H9 (cell line): ENCODE data around the gene ACTN4. TPM values are rescaled to one million over a fixed set of nuclear protein-coding genes. Genes with fewer than 3 reads are reported as not detected.

Experiments used
- DNase-seq: peaks from one replicate; pipeline ENCODE4 v3.0.0-alpha.2; 2017
- H2AFZ ChIP-seq: one replicate; pipeline ENCODE4 v1.6.1; 2013; ENCODE audit warnings: mild to moderate bottlenecking, low read length, control low read depth, moderate library complexity
- H2AK5ac ChIP-seq: 2 replicates; pipeline ENCODE4 v1.6.1; 2013; ENCODE audit warnings: low read length, control low read depth, mixed read lengths; ENCODE audit not compliant: insufficient read length
- H2BK120ac ChIP-seq: one replicate; pipeline ENCODE4 v1.6.1; 2013; ENCODE audit warnings: low read depth, mild to moderate bottlenecking, low read length, control low read depth, inconsistent platforms; ENCODE audit not compliant: poor library complexity, severe bottlenecking
- H2BK12ac ChIP-seq: 2 replicates; pipeline ENCODE4 v1.6.1; 2013; ENCODE audit warnings: low read length, control low read depth, mixed read lengths, low read depth; ENCODE audit not compliant: insufficient read length
- H2BK15ac ChIP-seq: 2 replicates; pipeline ENCODE4 v1.6.1; 2013; ENCODE audit warnings: low read depth, low read length, control low read depth
- H2BK20ac ChIP-seq: one replicate; pipeline ENCODE4 v1.6.1; 2013; ENCODE audit warnings: low read depth, mild to moderate bottlenecking, low read length, control low read depth, inconsistent platforms; ENCODE audit not compliant: poor library complexity, severe bottlenecking
- H2BK5ac ChIP-seq: 2 replicates; pipeline ENCODE4 v1.6.1; 2013; ENCODE audit warnings: low read length, control low read depth, mixed read lengths; ENCODE audit not compliant: insufficient read length
- H3K14ac ChIP-seq: 2 replicates; pipeline ENCODE4 v1.6.1; 2013; ENCODE audit warnings: low read length, control low read depth; ENCODE audit not compliant: insufficient read depth
- H3K18ac ChIP-seq: 2 replicates; pipeline ENCODE4 v1.6.1; 2013; ENCODE audit warnings: low read depth, mild to moderate bottlenecking, mixed read lengths, low read length, control low read depth; ENCODE audit not compliant: insufficient read length
- H3K23ac ChIP-seq: 2 replicates; pipeline ENCODE4 v1.6.1; 2013; ENCODE audit warnings: low read length, control low read depth, mixed read lengths, low read depth; ENCODE audit not compliant: insufficient read length
- H3K23me2 ChIP-seq: 2 replicates; pipeline ENCODE4 v1.6.1; 2013; ENCODE audit warnings: low read depth, mild to moderate bottlenecking, mixed read lengths, low read length, control low read depth; ENCODE audit not compliant: insufficient read length, poor library complexity, severe bottlenecking
- H3K27ac ChIP-seq: 2 replicates; pipeline ENCODE4 v1.5.1; 2013; ENCODE audit warnings: low read length, control low read depth, mixed read lengths, low read depth; ENCODE audit not compliant: insufficient read length
- H3K27me3 ChIP-seq: 2 replicates; pipeline ENCODE4 v1.6.1; 2013; ENCODE audit warnings: low read length, control low read depth, inconsistent platforms; ENCODE audit not compliant: insufficient read depth
- H3K4ac ChIP-seq: 2 replicates; pipeline ENCODE4 v1.6.1; 2013; ENCODE audit warnings: low read depth, mild to moderate bottlenecking, control low read depth, inconsistent platforms, low read length, moderate library complexity
- H3K4me1 ChIP-seq: 2 replicates; pipeline ENCODE4 v1.6.1; 2013; ENCODE audit warnings: low read length, control low read depth, inconsistent platforms; ENCODE audit not compliant: insufficient read depth
- H3K4me2 ChIP-seq: 2 replicates; pipeline ENCODE4 v1.6.1; 2013; ENCODE audit warnings: low read length, control low read depth, mixed read lengths; ENCODE audit not compliant: insufficient read length, insufficient read depth
- H3K56ac ChIP-seq: 2 replicates; pipeline ENCODE4 v1.6.1; 2013; ENCODE audit warnings: low read depth, mild to moderate bottlenecking, mixed read lengths, low read length, control low read depth; ENCODE audit not compliant: insufficient read length
- H3K79me1 ChIP-seq: 2 replicates; pipeline ENCODE4 v1.6.1; 2013; ENCODE audit warnings: low read depth, mild to moderate bottlenecking, moderate library complexity, low read length, control low read depth, inconsistent platforms; ENCODE audit not compliant: insufficient read depth, poor library complexity, severe bottlenecking
- H3K79me2 ChIP-seq: 2 replicates; pipeline ENCODE4 v1.6.1; 2013; ENCODE audit warnings: low read length, control low read depth, inconsistent platforms; ENCODE audit not compliant: insufficient read depth
- H3K9ac ChIP-seq: 2 replicates; pipeline ENCODE4 v1.6.1; 2013; ENCODE audit warnings: low read length, control low read depth, mixed read lengths; ENCODE audit not compliant: insufficient read length; ENCODE audit errors: extremely low read depth
- H3K9me3 ChIP-seq: one replicate; pipeline ENCODE4 v1.6.1; 2013; ENCODE audit warnings: low read depth, low read length, inconsistent platforms; ENCODE audit not compliant: control insufficient read depth
- H3T11ph ChIP-seq: one replicate; pipeline ENCODE4 v1.6.1; 2013; ENCODE audit warnings: mild to moderate bottlenecking, low read length, control low read depth, inconsistent platforms
- H4K20me1 ChIP-seq: one replicate; pipeline ENCODE4 v1.6.1; 2013; ENCODE audit not compliant: control insufficient read depth, insufficient read length, insufficient read depth
- H4K5ac ChIP-seq: 2 replicates; pipeline ENCODE4 v1.6.1; 2013; ENCODE audit warnings: low read depth, mild to moderate bottlenecking, mixed read lengths, low read length, control low read depth; ENCODE audit not compliant: insufficient read length
- H4K8ac ChIP-seq: replicated peaks from 2 replicates; pipeline ENCODE4 v1.6.1; 2013; ENCODE audit warnings: low read length, control low read depth, mixed read lengths, low read depth; ENCODE audit not compliant: insufficient read length
- H4K91ac ChIP-seq: 2 replicates; pipeline ENCODE4 v1.6.1; 2013; ENCODE audit warnings: low read depth, mild to moderate bottlenecking, moderate library complexity, mixed read lengths, low read length, control low read depth; ENCODE audit not compliant: insufficient read length
- H3K27ac Mint-ChIP-seq, 3 experiments: 2 replicates in 2 of 3; 3 replicates in 1 of 3; pipeline ENCODE4 v1.8.0; 2020 to 2021; ENCODE audit warnings: mixed read lengths in 3 of 3, mild to moderate bottlenecking in 1 of 3, moderate library complexity in 1 of 3
- H3K27me3 Mint-ChIP-seq: 2 replicates; pipeline ENCODE4 v1.8.0; 2021; ENCODE audit warnings: low read depth, mild to moderate bottlenecking, moderate library complexity, mixed read lengths
- H3K36me3 Mint-ChIP-seq, 3 experiments: 2 replicates in 2 of 3; 3 replicates in 1 of 3; pipeline ENCODE4 v1.8.0; 2020 to 2021; ENCODE audit warnings: low read depth in 3 of 3, mixed read lengths in 3 of 3; ENCODE audit not compliant: insufficient read depth in 1 of 3
- H3K4me1 Mint-ChIP-seq, 2 experiments: 2 replicates each; pipeline ENCODE4 v1.8.0; 2020; ENCODE audit warnings: mixed read lengths in 2 of 2
- H3K4me3 Mint-ChIP-seq, 2 experiments: 2 replicates in 1 of 2; 3 replicates in 1 of 2; pipeline ENCODE4 v1.8.0; 2020 to 2021; ENCODE audit warnings: mild to moderate bottlenecking in 2 of 2, mixed read lengths in 2 of 2, moderate library complexity in 1 of 2
- H3K9me3 Mint-ChIP-seq, 2 experiments: 2 replicates in 1 of 2; 3 replicates in 1 of 2; pipeline ENCODE4 v1.8.0; 2020; ENCODE audit warnings: mild to moderate bottlenecking in 2 of 2, mixed read lengths in 2 of 2, moderate library complexity in 1 of 2
- CTCF ChIP-seq: fragments of 200-600 bp; sonication (generic); conservative IDR thresholded peaks from 3 replicates; pipeline ENCODE4 v1.8.0; 2021; ENCODE audit warnings: antibody characterized with exemption, mild to moderate bottlenecking
- WGBS: extraction: QIAGEN DNeasy Blood & Tissue Kit; methylation state at CpG from one replicate; pipeline ENCODE4 v1.1.7; 2013; ENCODE audit warnings: missing lambda C conversion rate, low lambda C conversion rate, mixed read lengths; ENCODE audit not compliant: insufficient read length; ENCODE audit errors: extremely low coverage; 5-methylcytosine and 5-hydroxymethylcytosine counted together
- total RNA-seq: library from RNA; stranded (reverse); gene quantifications from 2 replicates; pipeline ENCODE4 v1.2.1, GENCODE V29; 2021

The ACTN4 gene
- total RNA-seq, 1 experiment from 2014 or later, result 369 TPM

- peak overlapping the region in 2 of 3 experiments; percentile 32 to 53; a peak in 1 of 7 replicates for H3K27ac Mint-ChIP-seq
- no peak overlapping the region for H2BK5ac ChIP-seq
Observed at GRCh38 chr19:38727868-38728660, 80.6 kb downstream of the ACTN4 start.

More at GRCh38 chr19:38727868-38728660, 80.6 kb downstream of the ACTN4 start:
- no peak for TF ChIP-seq CTCF
- no peak overlapping the region for H3K4me3 Mint-ChIP-seq
- WGBS, result no CpG with 5 or more reads among the region's 33 CpGs
- Histone ChIP-seq H3K23ac (no peak overlapping the region), H2BK120ac (no peak overlapping the region), H2BK12ac (no peak overlapping the region), H3K4me2 (no peak overlapping the region), H3K56ac (no peak overlapping the region), H3T11ph (no peak overlapping the region), H2AK5ac (no peak overlapping the region), H3K23me2 (no peaks in the 10 kb centered on the region), H4K5ac (no peak overlapping the region), H2BK20ac (no peak overlapping the region), H4K20me1 (no peaks in the 10 kb centered on the region), H3K27ac (no peak overlapping the region), H3K79me2 (no peaks in the 10 kb centered on the region), H3K14ac (no peak overlapping the region), H4K8ac (no peak overlapping the region), H4K91ac (no peak overlapping the region), H2AFZ (no peak overlapping the region), H2BK15ac (no peak overlapping the region), H3K18ac (no peak overlapping the region), H3K79me1 (no peaks in the 10 kb centered on the region), H3K9me3 (no peaks in the 10 kb centered on the region), H3K4me1 (no peaks in the 10 kb centered on the region), H3K27me3 (no peaks in the 10 kb centered on the region), H3K4ac (no peak overlapping the region), H3K9ac (no peak overlapping the region)
- DNase-seq, result no peak
- H3K4me1 Mint-ChIP-seq, result peaks cover 2 to 5% of the 10 kb centered on the region in 2 experiments; a peak in 3 of 4 replicates
- no peaks in the 10 kb centered on the region for H3K27me3 Mint-ChIP-seq
- H3K9me3 Mint-ChIP-seq, result no peaks in the 10 kb centered on the region; a peak in 1 of 5 replicates
- peaks cover 14 to 85% (median 82%) of the 10 kb centered on the region in 3 experiments; a peak in 6 of 7 replicates for H3K36me3 Mint-ChIP-seq
